ENCODE measurements around the gene DMD. TPM values are rescaled to one million over a fixed set of nuclear protein-coding genes. Genes with fewer than 3 reads are reported as not detected.

DMD gene
- polyA plus RNA-seq, 2 of the 4 experiments (the other 2 are of a cell fraction): 0.03 TPM; not detected in 1

DNA sequence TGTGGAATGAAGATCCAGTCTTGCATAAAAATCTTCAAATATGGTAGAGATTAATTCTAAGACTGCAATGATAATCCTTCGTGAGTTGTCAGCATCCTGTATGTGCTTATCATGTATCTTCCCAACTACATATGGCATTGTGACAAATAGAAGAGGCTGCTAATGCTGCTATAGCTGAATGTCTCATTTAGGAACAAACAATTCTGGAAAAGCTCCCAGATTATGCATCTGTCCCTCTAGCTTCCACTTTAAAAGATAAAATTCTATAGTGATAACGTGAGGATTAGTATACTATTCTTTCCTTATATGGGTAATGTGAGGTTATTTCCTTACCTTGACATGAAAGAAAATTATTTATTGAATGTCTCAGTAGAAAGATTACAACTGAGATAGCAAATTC lies 930.9 kb downstream of the DMD start:
- no peak overlapping the region for H3K4me3 ChIP-seq
- H3K4me2 ChIP-seq: no peak overlapping the region
- WGBS (ENCODE audit: missing lambda C conversion rate): 0% methylated on average over 2 of the region's 2 CpGs
- FAIRE-seq: peak; percentile 54
- DNase-seq (ENCODE audit: low read depth in 1 of 2, low spot score in 1 of 2): no peak
- no peaks in the 10 kb centered on the region for H3K9me3 ChIP-seq
- ATAC-seq: no peak
- POLR2A ChIA-PET: no interaction called here
- H3K4me1 ChIP-seq: no peaks in the 10 kb centered on the region
- no peak overlapping the region for H3K27ac ChIP-seq
- TF ChIP-seq, protein P1, sequence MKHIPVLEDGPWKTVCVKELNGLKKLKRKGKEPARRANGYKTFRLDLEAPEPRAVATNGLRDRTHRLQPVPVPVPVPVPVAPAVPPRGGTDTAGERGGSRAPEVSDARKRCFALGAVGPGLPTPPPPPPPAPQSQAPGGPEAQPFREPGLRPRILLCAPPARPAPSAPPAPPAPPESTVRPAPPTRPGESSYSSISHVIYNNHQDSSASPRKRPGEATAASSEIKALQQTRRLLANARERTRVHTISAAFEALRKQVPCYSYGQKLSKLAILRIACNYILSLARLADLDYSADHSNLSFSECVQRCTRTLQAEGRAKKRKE (CRISPR knock-in tag; IDR thresholded peaks at IDR 0.05; ENCODE audit: low read depth): no peak
- TF ChIP-seq, protein P2, sequence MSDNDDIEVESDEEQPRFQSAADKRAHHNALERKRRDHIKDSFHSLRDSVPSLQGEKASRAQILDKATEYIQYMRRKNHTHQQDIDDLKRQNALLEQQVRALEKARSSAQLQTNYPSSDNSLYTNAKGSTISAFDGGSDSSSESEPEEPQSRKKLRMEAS (IDR thresholded peaks at IDR 0.05): no peak
- TF ChIP-seq CEBPB (IDR thresholded peaks at IDR 0.05) (no peak), NPAS2 (CRISPR knock-in tag; IDR thresholded peaks at IDR 0.05; ENCODE audit: borderline replicate concordance) (no peak), JUNB (IDR thresholded peaks at IDR 0.05) (no peak), FOSL2 (IDR thresholded peaks at IDR 0.05) (no peak), FOSL2 (CRISPR knock-in tag; IDR thresholded peaks at IDR 0.05) (no peak), FOSB (CRISPR knock-in tag; IDR thresholded peaks at IDR 0.05) (no peak)
- TF ChIP-seq, protein P3, sequence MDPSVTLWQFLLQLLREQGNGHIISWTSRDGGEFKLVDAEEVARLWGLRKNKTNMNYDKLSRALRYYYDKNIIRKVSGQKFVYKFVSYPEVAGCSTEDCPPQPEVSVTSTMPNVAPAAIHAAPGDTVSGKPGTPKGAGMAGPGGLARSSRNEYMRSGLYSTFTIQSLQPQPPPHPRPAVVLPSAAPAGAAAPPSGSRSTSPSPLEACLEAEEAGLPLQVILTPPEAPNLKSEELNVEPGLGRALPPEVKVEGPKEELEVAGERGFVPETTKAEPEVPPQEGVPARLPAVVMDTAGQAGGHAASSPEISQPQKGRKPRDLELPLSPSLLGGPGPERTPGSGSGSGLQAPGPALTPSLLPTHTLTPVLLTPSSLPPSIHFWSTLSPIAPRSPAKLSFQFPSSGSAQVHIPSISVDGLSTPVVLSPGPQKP (IDR thresholded peaks at IDR 0.05; ENCODE audit: low read depth, low read length): no peak
- CTCF ChIA-PET: no interaction called here

DNA sequence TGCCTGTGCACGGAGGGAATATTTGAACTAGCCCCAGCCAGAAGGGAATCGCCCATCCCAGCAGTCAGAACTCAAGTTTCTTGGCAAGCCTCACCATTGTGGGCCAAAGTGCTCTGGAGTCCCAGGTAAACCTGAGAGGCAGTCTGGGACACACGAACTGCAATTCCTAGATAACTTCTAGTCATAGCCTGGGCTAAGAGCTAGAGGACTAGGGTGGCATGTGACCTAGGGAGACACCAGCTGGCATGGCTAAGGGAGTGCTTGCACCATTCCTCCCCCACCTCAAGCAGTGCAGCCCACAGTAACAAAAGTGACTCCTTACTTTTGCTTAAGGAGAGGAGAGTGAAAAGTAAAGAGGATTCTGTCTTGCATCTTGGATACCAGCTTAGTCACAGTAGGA lies 935.2 kb downstream of the DMD start:
- CTCF ChIA-PET: no interaction called here
- 0% methylated on average over 3 of the region's 3 CpGs for WGBS (ENCODE audit: missing lambda C conversion rate)
- POLR2A ChIA-PET: no interaction called here
- Histone ChIP-seq H3K27ac (no peak overlapping the region), H3K4me1 (no peaks in the 10 kb centered on the region), H3K9me3 (no peaks in the 10 kb centered on the region), H3K4me3 (no peak overlapping the region), H3K4me2 (no peak overlapping the region)
- FAIRE-seq (no peak), ATAC-seq (no peak), DNase-seq (ENCODE audit: low read depth in 1 of 2, low spot score in 1 of 2) (no peak)
- TF ChIP-seq, protein P1 (CRISPR knock-in tag; IDR thresholded peaks at IDR 0.05; ENCODE audit: low read depth): no peak
- TF ChIP-seq CBX2 (IDR thresholded peaks at IDR 0.05; ENCODE audit: borderline replicate concordance, low read depth) (no peak), CHD4 (IDR thresholded peaks at IDR 0.05; ENCODE audit: borderline replicate concordance) (no peak), RARB (CRISPR knock-in tag; IDR thresholded peaks at IDR 0.05) (no peak), FOSL2 (IDR thresholded peaks at IDR 0.05) (no peak), FOSL2 (CRISPR knock-in tag; IDR thresholded peaks at IDR 0.05) (no peak), ZFP36 (IDR thresholded peaks at IDR 0.05; ENCODE audit: borderline replicate concordance, partially characterized antibody) (no peak), CEBPB (IDR thresholded peaks at IDR 0.05) (no peak), POLR2AphosphoS2 (conservative IDR thresholded peaks at IDR 0.05; ENCODE audit: low read length) (no peak), SMC3 (IDR thresholded peaks at IDR 0.05) (no peak), ZC3H11A (IDR thresholded peaks at IDR 0.05) (no peak), NFE2L2 (conservative IDR thresholded peaks at IDR 0.05; ENCODE audit: low read length) (no peak), ZNF302 (CRISPR knock-in tag; IDR thresholded peaks at IDR 0.05) (no peak), NPAS2 (CRISPR knock-in tag; IDR thresholded peaks at IDR 0.05; ENCODE audit: borderline replicate concordance) (no peak), HEYL (CRISPR knock-in tag; IDR thresholded peaks at IDR 0.05) (no peak), ESRRA (IDR thresholded peaks at IDR 0.05; ENCODE audit: borderline replicate concordance, low read length) (no peak), POLR2A (IDR thresholded peaks at IDR 0.05; ENCODE audit: low read length) (no peak), HOXB5 (CRISPR knock-in tag; IDR thresholded peaks at IDR 0.05) (no peak), ZSCAN20 (CRISPR knock-in tag; IDR thresholded peaks at IDR 0.05) (no peak)
- TF ChIP-seq, protein P4, sequence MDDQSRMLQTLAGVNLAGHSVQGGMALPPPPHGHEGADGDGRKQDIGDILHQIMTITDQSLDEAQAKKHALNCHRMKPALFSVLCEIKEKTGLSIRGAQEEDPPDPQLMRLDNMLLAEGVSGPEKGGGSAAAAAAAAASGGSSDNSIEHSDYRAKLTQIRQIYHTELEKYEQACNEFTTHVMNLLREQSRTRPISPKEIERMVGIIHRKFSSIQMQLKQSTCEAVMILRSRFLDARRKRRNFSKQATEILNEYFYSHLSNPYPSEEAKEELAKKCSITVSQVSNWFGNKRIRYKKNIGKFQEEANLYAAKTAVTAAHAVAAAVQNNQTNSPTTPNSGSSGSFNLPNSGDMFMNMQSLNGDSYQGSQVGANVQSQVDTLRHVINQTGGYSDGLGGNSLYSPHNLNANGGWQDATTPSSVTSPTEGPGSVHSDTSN (IDR thresholded peaks at IDR 0.05): no peak
- TF ChIP-seq, protein P5, sequence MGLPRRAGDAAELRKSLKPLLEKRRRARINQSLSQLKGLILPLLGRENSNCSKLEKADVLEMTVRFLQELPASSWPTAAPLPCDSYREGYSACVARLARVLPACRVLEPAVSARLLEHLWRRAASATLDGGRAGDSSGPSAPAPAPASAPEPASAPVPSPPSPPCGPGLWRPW (IDR thresholded peaks at IDR 0.05): no peak

Measured in A549 (cell line).